Skin of body (tissue), 2 donors: ENCODE measurements around the gene MDN1. TPM values are rescaled to one million over a fixed set of nuclear protein-coding genes. Genes with fewer than 3 reads are reported as not detected.

ENCODE experiments used
- DNase-seq: peaks from one replicate; lab custom pipeline; 2025; lab: John Stamatoyannopoulos, UW
- total RNA-seq: library from RNA; depleted of rRNA; stranded (reverse); fragments of >200 nt; gene quantifications from one replicate; pipeline ENCODE4 v1.2.3, GENCODE V29; 2014

Gene MDN1
- total RNA-seq, 1 donor from 2014 or later = 32.3 TPM

DNA sequence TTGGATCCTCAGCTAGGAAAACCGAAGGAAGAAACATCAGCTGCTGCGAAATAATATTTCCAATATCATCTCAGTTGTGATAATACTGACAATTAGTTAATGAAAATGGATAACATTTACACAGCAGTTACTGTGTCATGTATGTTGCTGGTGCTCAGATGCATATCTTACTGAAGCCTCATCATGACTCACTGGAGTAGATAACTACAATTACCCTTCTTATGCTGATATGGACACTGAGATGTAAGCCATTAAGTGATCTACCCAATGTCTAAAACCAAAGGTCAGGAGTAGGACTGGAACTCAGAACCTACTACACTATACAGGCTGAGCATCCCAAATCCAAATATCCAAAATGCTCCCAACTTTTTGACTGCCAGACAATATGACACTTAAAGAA lies 126.4 kb downstream of the MDN1 start:
- DNase-seq = no peak

DNA sequence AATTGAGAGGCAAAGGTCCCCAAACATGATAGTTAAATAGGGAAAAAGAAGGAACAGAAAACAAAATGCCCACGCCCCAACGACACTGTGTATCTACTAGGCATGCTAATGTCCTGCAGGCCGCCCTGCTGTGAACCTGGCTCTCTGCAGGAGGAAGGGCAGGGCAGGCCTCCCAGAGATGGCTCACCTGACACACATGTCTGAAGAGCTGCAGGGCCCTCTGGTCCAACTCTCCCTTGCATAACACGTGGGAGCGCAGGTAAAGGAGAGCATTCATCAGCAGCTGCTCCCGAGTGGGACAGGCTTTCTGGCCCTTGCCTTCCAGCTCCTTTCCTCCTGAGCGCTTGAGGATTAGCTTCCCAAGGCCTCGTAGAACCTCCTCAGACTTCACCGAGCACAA lies 127.3 kb downstream of the MDN1 start:
- no peak for DNase-seq

DNA sequence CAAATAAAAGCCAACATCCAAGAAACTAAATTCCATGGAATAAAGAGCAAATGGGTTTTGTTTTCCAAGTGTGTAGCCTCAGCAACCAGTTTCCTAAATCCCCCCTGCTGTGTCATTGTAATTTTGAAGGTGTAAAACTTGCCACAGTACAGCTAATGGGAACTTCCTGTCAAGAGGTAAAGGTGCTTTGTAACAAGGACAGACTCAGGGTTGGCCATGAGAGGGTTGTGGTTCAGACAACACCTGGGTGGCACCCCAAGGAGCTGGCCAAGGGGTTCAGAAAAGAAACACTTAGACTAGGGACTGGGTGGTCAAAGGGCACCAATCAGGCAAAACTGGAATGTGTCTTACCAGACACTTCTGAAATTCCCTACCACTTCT lies 128.7 kb downstream of the MDN1 start:
- no peak for DNase-seq

DNA sequence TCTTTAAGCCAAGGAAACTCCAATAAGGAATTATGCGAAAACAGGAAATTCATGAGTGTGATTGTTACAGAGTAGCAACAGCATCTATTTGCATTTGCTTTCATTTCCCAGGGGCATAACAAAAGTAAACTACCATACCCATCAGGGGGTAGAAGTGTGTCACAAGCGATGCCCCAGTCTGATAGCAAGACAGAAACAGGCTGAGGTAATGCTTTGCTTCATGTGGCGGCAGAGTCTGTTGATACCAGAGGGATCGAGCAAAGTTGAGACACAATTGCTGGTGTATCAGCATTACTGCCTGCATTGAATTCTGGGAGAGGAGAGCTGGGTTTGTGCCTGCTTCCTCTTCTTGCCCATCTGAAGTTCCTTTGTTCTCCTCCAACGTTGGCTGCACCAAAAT lies 129.9 kb downstream of the MDN1 start:
- peak; percentile 23 for DNase-seq

DNA sequence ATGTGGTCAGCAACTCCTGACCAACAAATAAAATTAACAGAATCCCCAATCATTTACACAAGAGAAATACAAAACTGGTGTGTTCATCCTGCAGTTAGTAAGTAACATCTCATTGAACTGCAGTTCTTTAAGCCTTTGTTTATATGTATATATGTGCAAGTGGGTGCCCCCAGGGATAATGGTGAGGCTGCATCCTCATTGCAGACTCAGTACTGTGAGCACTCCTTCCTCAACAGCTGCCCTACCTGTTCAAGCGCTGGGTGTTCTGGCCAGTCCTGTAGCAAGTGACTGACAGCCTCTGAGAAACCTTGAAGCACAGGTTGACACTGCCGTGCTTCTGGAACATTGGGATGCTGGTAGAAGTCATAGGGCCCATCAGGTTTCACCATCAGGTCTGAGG lies 131.3 kb downstream of the MDN1 start:
- DNase-seq = no peak

DNA sequence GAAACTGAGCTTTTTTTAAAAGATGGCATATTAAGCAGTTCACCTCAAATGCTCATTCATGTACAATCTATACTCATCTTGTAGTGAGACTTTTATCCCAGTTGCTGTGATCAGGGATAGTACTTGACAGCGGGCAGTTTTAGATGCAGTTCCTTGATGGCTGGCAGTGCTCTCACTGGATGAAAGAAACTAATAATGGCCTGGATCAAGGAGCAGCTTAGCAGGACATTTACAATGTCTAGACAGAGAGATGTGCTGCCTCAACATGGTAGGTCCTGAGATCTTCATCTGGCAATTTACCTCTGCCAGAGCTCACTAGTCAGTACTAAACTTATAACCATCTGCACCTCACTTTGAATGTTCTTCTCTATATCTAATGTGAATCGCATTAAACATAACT lies 134.3 kb downstream of the MDN1 start:
- no peak for DNase-seq

DNA sequence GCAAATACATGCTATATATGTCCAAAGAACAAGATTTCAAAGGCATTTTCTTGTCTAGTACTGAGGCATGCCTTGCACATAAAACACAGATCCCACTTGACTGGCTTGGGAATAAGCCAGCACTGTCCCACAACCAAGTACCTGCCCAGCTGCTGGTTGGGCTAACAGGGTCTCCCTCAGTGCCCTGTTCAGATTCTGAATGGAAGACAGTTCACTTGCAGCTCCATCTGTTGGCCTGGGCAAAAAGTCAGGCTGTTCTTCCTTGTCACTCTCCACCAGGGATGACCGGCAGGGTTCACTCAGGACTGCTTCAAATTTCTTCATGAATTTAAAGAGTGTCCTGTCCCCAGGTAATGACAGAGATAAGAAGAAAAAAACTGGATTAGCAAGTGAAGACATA lies 136.6 kb downstream of the MDN1 start:
- DNase-seq = no peak

DNA sequence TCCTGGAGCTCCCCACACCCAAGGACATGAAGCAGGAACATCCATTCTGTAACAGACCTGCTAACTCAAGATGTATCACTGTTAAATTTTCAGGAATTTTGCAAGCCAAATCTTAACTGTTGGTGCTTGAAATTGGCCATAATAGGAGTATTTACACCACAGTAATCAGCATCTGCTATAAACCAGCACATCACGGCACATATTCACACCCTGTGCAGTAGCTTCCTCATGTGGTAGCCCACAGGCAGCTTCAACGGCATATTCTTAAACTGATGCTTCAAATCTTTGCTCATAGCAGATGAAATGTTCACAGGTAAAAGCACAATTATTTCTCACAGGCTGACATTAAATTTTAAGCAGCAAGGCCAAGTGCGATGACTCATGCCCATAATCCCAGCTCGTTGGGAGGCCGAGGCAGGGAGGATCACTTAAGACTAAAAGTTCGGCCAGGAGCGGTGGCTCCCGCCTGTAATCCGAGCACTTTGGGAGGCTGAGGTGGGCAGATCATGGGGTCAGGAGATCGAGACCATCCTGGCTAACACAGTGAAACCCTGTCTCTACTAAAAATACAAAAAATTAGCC lies 137.5 kb downstream of the MDN1 start:
- no peak for DNase-seq

DNA sequence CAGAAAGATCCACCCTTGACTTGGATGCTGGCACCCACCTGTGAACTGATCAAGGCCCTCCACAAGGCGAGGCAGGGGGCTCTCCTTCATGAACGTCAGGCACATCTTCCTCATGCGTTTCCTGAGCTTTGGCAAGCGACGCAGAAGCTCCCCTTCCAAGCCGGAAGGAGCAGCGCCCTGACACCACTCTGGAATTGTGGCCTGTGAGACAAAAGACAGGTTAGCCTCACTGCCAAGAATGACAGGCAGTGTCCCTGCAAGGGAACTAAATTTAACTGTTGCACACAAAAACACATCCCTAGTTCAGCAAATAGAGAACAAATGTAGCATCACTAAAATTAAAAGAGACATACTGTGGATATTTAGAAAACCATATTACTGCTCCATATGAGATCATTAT lies 139.0 kb downstream of the MDN1 start:
- DNase-seq = no peak

DNA sequence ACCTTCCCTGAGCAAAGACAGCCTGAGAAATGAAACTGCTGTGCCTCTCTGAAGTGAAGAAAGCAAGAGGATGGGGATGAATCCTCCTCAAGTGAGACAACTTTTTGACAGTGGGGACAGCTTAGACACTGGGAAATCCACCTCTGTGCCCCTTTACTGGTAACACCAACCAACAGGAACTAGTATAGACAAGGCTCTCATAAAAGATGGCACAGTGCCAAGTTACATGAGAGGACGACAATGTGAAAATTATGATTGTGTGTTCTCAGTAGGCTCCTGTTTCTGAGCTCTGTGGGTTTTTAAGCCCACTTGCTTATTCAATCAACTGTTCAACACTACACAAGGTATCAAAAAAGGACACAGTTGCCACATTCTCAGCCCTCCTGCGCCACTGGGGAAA lies 139.4 kb downstream of the MDN1 start:
- no peak for DNase-seq

DNA sequence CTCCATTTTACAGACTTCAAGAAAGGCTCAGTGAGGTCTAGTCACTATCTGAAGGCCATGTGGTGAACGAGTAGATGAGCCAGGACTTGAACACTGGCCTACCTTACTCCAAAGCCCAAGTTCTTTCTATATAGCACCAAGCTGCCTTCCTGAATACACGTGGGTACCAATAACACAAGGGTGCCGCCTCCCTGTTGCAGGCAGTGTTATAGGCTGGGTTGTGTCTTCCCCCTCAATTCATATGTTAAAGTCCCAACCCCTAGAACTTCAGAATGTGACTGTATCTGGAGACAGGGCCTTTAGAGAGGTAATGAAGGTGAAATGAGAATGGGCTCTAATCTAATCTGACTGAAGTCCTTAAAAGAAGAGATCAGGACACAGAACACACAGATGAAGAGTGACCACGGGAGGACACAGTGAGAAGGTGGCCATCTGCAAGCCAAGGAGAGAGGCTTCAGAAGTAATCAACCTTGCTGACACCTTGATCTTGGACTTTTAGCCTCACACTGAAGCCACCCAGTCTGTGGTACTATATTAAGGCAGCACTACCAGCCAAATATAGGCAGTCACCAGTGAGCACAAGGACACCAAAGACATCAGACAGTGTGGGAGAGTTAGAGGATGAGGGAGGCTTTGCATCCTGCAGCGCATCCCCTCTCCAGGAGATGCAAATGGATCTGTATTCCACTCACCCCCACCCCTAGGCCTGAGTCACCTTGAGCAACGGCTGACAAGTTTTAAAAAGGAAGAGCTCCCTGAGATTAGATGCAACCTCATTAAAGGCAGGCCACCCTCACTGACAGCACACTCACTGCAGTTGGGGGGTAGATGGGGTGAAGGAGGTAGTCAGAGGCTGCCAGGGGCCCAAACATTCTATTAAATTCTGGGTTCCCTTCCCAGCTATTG lies 140.1 kb downstream of the MDN1 start:
- DNase-seq = no peak

DNA sequence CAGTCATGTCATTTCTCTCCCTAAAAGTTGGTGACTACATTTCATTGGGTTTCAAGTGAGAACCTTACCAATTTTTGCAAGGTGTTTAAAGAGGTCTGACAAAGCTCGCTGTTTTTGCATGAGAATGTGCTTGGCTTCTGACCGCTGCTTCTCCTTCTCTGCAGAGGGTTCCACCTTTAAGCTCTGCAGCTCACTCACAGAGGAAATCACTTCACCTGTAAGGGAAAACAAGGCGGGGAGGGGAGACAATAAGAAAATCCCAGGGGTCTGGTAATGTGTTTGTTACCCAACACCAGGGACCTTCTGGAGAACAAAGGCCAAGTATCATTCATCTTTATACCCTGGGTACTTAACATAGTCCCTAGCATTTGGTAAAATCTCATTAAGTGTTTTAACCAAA lies 141.1 kb downstream of the MDN1 start:
- DNase-seq = no peak

DNA sequence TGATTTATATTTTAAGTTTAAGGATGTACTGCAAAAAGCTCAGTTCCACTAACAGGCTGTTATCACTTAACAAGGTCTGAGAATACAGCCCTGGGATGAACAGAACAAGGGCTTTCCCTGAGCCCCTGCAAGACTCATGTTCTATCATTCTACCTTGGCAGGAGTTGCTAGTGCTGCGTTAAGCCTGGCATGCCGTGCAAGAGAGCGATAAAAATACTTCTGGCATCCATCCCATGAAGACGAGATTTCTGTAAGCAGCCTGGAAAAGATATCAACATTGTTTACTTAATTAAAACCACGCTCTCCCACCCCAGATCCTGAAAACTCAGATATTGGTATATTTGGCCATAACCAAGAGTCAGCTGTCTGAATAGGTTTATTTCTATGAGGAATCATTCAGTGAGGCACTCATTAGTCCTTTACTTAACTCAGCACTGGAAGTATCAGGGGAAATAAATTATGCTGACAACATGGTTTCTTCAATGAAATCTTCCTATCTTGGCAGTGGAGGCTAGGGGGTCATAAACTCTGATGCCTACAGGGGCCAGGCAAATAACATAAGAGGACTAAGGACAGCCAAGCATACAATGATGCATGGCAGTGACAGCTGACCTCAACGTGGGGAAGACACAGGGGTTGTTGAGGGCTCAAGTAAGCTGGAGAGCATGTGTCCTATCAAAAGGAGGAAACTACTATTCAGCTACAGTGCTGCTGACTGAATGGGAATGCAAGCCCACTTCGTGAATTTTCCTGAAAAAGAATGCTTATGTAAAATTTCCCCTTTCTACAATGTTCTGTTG lies 143.4 kb downstream of the MDN1 start:
- peak; percentile 12 for DNase-seq

DNA sequence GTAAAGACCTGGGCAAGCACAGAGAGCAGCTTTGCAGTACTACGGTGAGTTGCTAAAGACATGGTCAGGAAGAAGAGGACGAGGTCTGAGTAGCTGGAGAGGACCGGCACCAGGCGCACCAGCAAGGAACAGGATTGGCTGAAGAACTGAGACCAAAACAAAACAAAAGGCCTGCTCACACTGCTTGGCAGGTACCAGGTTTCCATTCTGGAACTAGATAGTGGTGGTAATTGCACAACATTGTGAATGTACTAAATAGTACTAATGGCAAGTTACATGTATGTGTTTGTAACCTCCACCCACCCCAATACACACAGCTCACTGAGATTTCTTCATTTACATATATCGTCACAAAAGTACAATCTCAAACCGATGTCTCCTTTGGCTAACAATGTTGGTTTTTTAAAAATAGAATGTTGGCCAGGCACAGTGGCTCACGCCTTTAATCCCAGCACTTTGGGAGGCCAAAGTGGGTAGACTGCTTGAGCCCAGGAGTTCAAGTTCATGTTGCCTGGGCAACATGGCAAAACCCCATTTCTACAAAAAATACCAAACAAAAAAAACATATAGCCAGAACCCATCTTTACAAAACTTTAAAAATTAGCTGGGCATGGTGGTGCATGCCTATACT lies 148.5 kb downstream of the MDN1 start:
- DNase-seq = no peak

DNA sequence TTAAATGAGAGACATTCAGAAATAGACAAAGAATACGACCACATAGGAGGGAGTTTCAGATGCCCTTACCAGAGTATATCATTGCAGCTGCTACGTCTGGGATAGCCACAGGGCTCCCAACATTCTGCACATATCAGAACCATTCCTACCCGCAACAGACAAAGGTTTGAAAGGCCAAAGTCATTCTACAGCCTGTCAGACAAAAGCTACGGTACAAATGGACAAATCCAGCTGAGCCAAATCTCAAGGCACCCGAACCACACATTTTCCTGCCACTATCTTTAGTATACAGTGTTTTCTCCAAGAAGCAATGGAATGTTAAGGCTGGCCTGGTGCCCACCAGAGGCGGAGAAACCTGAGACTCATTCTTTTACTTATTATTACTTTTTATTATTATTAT lies 150.6 kb downstream of the MDN1 start:
- no peak for DNase-seq

DNA sequence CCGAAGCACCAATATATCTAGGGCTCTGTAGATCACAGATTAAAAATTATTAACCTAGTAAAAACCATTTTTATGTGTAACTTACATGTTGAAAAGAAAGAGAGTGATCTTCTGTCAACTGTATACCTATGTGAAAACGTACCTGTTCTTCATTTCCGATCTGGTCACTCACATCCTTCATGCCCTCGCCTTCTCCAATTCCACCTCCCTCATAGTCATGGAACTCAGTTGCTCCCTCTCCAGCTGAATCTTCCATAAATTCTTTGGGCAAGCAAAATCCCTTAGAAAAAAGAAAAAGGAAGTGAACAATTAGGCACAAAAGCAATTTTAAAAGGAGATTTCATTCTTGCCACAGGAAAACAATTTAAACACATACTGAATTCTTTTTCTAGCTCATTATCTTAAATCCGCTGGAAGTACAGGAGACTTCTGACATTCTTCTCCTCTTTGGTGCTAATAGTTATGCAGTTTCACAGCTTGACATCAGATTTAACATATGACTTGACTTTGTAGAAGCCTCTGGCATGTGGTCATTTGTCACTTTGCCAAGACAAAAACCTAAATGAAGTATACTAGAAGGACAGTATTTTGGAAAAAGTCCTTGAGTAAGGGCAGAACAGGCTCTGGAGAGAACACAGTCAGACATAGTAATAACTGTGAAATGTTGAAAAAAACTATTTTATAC lies 151.6 kb downstream of the MDN1 start:
- DNase-seq = no peak

DNA sequence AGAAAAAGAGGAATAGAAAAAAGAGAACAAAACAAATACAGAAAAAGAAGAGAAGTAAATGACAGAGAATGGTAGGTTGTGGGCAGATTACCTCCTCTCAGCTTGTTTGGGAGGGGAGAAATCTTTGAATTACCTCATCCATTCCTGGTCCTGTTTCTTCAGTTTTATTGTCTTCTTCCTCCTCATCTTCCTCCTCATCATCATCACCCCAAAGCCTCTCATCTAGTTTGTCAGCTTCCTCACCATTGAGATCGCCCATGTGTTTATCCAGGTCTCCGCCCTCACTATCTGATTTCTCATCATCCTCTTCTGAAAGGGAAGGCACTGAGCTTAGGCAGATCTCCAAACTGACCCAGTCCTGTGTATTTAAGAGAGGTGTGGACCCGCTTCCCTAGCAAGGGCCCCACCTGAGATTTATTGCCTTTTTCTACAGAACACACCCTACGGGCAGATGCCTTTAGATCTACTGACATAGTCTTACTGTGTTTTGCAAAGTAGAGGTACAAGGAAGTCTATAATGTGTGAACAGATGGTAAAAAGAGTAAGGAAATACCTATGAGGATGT lies 156.9 kb downstream of the MDN1 start:
- no peak for DNase-seq

DNA sequence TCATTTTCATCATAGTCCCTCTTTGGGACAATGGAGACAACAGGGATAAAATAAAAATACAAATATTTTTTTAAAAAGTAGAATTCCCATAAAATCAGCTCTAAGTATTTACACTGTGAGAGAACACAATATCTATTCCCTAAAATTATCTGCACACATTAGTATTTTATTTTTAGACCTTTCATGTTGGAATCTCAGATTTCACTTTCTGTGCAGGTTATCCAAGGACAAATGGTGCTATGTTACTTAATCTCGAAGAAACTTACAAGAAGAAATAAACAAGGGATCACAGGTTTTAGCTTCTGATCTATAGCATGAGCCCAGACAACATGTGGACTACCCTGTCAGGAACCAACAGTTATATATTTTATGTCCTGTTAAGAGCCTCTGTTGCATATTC lies 158.0 kb downstream of the MDN1 start:
- DNase-seq = no peak

DNA sequence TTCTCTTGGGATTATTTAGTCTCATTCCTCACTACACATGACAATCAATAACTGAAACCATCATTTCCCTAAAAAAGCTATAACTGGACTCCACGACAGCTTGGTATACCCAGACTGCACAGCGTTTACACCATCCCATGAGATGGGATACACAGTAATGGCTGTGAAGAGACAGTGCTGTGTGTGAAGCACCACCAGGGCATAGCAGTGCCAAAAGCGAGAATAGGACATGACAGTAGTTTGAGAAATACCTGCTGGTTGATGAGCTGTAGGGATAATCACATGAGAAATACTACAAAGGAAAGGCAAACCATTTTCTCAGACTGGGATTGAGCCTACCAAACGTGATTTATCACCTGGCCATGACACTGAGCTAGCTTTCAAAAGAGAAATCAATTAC lies 158.6 kb downstream of the MDN1 start:
- no peak for DNase-seq

DNA sequence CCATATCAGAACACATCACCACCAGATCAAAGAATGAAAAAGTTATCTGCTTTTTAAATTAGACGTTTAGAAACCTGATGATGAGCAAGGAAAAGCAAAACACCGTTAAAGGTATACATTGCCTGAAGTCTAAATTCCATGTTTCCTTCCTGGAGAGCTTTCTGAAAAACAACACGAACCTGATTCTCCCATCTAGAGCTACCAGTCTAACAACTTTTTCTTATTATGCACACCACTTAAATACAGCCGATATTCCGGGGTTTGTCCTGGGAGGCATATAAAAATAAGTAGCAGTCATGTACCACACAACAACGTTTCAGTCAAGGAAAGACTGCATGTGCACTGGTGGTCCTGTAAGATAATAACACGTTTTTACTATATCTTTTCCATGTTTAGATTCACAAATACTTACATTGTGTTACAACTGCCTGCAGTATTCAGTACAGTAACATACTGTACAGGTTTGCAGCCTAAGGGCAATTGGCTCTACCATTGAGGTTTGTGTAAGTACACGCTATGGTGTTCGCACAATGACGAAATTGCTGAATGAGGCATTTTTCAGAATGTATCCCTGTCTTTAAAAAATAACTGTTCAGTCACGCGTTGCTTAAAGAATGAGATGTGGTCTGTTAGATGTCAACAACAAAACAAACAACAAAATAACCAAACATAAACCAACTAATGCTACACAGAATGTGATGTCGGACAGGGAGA lies 162.0 kb downstream of the MDN1 start:
- DNase-seq = no peak
